ENCODE measurements around the gene EYS. TPM values are rescaled to one million over a fixed set of nuclear protein-coding genes. Genes with fewer than 3 reads are reported as not detected.
A peak's percentile ranks its signal among the peaks of the same experiment; 100 is the strongest.

The EYS gene
- total RNA-seq, 1 donor from 2014 or later = 17.3 TPM

- no peak for DNase-seq (ENCODE audit: low spot score)
Measured at GRCh38 chr6:64160486-64160885, 1546.5 kb downstream of the EYS start.

GRCh38 chr6:64155063-64155462 lies 1552.0 kb downstream of the EYS start:
- DNase-seq (ENCODE audit: low spot score) = no peak

GRCh38 chr6:64146876-64147275 lies 1560.2 kb downstream of the EYS start:
- DNase-seq (ENCODE audit: low spot score) = no peak

- DNase-seq (ENCODE audit: low spot score) = no peak
Measured at GRCh38 chr6:64146094-64146493, 1560.9 kb downstream of the EYS start.

GRCh38 chr6:64145658-64146057 lies 1561.4 kb downstream of the EYS start:
- DNase-seq (ENCODE audit: low spot score) = no peak

- DNase-seq (ENCODE audit: low spot score) = no peak
Measured at GRCh38 chr6:64143101-64143500, 1563.9 kb downstream of the EYS start.

GRCh38 chr6:64141680-64142079 lies 1565.3 kb downstream of the EYS start:
- DNase-seq (ENCODE audit: low spot score) = no peak

GRCh38 chr6:64128301-64129024 lies 1578.6 kb downstream of the EYS start:
- peak; percentile 47 for DNase-seq (ENCODE audit: low spot score)

GRCh38 chr6:64123761-64124633 lies 1583.0 kb downstream of the EYS start:
- DNase-seq (ENCODE audit: low spot score) = peak; percentile 91

- DNase-seq (ENCODE audit: low spot score) = peak; percentile 63
Measured at GRCh38 chr6:64122712-64123375, 1584.2 kb downstream of the EYS start.

GRCh38 chr6:64121011-64121565 lies 1585.9 kb downstream of the EYS start:
- no peak for DNase-seq (ENCODE audit: low spot score)

GRCh38 chr6:64113704-64114103 lies 1593.3 kb downstream of the EYS start:
- peak; percentile 32 for DNase-seq (ENCODE audit: low spot score)

- no peak for DNase-seq (ENCODE audit: low spot score)
Measured at GRCh38 chr6:64104051-64104450, 1603.0 kb downstream of the EYS start.

- DNase-seq (ENCODE audit: low spot score) = no peak
Measured at GRCh38 chr6:64103480-64103879, 1603.5 kb downstream of the EYS start.

- peak; percentile 52 for DNase-seq (ENCODE audit: low spot score)
Measured at GRCh38 chr6:64100702-64101303, 1606.2 kb downstream of the EYS start.

- DNase-seq (ENCODE audit: low spot score) = no peak
Measured at GRCh38 chr6:64090352-64090751, 1616.7 kb downstream of the EYS start.

GRCh38 chr6:64085126-64085525 lies 1621.9 kb downstream of the EYS start:
- no peak for DNase-seq (ENCODE audit: low spot score)

GRCh38 chr6:64084185-64084663 lies 1622.8 kb downstream of the EYS start:
- peak; percentile 89 for DNase-seq (ENCODE audit: low spot score)

- DNase-seq (ENCODE audit: low spot score) = no peak
Measured at GRCh38 chr6:64083261-64083660, 1623.8 kb downstream of the EYS start.

GRCh38 chr6:64081453-64081852 lies 1625.6 kb downstream of the EYS start:
- peak; percentile 85 for DNase-seq (ENCODE audit: low spot score)

- no peak for DNase-seq (ENCODE audit: low spot score)
Measured at GRCh38 chr6:64074981-64075380, 1632.0 kb downstream of the EYS start.
